NCI-H748 treated with DMSO at 0.1 percent for 48 hours (cell line): ENCODE measurements around the gene KHK.
"Not testable (repeated sequence)": the region's sequence is repeated elsewhere in the genome, so short reads cannot be mapped to it uniquely, and the experiment has no call there.

ENCODE experiments used
- DNase-seq: peaks from one replicate; lab custom pipeline; 2025; lab: John Stamatoyannopoulos, UW

Gene KHK

DNA sequence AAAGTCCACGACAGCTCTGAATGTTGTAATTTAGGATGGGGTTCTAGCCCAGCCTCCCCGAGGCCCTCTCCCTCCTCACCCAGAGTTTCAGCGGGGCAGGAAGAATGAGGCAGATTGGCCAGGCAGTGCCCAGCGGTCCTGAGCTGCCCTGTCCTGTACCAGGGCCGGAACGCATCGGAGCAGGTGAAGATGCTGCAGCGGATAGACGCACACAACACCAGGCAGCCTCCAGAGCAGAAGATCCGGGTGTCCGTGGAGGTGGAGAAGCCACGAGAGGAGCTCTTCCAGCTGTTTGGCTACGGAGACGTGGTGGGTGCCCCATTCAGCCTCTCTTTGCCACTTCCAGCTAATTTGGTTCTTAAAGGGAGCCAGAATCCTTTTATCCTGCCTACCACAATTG lies 10.8 kb downstream of the KHK start:
- DNase-seq: no peak

DNA sequence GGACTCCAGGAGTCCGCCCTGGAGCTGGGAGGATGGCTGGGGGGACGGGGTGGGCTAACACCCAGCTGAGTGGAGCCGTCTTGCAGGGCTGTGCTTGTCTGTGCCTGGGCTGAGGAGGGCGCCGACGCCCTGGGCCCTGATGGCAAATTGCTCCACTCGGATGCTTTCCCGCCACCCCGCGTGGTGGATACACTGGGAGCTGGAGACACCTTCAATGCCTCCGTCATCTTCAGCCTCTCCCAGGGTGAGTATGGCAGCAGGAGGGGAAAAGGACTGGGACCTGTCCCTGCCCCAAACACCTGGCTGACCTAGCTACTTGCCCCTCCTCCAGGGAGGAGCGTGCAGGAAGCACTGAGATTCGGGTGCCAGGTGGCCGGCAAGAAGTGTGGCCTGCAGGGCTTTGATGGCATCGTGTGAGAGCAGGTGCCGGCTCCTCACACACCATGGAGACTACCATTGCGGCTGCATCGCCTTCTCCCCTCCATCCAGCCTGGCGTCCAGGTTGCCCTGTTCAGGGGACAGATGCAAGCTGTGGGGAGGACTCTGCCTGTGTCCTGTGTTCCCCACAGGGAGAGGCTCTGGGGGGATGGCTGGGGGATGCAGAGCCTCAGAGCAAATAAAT lies 12.9 kb downstream of the KHK start:
- no peak for DNase-seq

DNA sequence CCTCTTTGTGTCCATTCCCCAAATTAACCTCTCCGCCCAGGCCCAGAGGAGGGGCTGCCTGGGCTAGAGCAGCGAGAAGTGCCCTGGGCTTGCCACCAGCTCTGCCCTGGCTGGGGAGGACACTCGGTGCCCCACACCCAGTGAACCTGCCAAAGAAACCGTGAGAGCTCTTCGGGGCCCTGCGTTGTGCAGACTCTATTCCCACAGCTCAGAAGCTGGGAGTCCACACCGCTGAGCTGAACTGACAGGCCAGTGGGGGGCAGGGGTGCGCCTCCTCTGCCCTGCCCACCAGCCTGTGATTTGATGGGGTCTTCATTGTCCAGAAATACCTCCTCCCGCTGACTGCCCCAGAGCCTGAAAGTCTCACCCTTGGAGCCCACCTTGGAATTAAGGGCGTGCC lies 13.5 kb downstream of the KHK start:
- DNase-seq: no peak

DNA sequence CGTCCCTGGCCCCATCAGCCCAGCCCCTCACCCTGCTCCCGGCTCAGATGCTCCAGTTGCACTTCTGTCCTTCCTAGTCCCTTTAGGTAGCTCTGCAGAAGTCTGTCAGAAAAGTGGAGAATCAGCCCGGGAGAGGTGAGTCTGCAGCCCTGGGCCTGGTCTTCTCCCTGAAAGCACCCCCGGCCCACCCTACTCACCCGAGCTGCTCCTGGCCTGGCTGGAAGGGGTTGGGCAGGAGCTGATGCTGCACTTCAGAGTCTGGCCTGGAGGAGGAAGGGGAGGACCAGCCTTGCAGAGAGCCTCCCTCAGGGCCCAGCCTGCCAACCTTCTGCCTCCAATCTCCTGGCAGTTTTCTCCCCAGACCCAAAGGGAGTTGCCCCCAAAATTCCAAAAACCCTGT lies 15.8 kb downstream of the KHK start:
- DNase-seq: no peak

DNA sequence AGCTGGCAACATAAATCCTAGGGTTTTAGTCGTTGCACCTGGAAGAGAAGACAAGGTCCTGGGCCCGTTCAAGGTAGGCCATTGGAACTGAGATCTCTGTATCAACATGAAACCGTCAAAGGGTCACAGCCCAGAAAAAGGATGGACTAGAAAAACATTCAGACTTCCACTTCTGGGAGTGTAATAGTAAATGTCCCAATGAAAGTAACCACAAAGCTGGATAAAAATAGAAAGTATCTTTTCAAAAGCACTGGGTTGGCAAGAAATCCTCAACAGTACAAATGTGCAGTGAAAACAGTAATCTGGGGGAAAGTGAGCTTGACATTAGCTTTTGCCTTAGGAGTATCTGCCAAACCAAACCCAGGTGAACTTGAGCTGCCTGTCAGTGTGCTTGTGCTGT lies 19.4 kb downstream of the KHK start:
- DNase-seq: no peak

DNA sequence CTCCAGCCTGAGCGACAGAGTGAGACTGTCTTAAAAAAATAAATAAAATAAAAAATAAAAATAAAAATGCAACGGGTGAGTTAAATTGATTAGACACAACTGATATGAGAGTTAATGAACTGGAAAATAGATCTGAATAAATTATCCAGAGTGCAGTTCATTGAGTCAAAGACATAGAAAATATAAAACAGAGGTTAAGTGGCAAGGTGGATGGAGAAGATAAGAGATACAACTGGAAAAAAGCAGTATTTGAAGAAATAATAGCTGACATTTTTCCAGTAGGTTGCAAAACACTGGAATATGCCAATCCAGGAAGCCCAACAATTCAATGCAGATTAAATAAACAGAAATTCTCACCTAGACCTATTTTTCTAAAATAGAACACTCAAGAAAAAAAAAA lies 21.6 kb downstream of the KHK start:
- no peak for DNase-seq

DNA sequence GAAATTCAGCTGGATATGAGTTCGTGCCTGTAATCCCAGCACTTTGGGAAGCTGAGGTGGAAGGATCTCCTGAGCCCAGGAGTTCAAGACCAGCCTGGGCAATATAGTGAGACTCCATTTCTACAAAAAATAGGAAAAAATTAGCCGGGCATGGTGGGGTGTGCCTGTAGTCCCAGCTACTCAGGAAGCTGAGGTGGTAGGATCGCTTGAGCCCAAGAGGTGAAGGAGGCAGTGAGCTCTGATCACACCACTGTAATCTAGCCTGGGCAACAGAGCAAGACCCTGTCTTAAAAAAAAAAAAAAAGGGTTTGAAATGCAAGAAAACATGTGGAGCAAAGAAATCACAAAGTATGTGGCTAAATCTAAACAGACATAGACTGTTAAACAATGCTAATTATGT lies 22.5 kb downstream of the KHK start:
- no peak for DNase-seq

DNA sequence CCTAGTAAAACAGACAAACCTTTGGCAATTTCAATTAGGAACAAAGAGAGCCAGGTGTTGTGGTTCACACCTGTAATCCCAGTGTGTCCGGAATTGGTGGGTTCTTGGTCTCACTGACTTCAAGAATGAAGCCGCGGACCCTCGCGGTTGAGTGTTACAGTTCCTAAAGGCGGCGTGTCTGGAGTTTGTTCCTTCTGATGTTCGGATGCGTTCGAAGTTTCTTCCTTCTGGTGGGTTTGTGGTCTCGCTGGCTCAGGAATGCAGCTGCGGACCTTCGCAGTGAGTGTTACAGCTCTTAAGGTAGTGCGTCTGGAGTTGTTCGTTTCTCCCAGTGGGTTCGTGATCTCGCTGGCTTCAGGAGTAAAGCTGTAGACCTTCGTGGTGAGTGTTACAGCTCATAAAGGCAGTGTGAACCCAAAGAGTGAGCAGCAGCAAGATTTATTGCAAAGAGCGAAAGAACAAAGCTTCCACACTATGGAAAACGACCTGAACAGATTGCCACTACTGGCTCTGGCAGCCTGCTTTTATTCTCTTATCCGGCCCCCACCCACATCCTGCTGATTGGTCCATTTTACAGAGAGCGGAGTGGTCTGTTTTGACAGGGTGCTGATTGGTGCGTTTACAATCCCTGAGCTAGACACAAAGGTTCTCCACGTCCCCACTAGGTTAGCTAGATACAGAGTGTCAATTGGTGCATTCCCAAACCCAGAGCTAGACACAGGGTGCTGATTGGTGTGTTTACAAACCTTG lies 24.2 kb downstream of the KHK start:
- DNase-seq: not testable (repeated sequence)

DNA sequence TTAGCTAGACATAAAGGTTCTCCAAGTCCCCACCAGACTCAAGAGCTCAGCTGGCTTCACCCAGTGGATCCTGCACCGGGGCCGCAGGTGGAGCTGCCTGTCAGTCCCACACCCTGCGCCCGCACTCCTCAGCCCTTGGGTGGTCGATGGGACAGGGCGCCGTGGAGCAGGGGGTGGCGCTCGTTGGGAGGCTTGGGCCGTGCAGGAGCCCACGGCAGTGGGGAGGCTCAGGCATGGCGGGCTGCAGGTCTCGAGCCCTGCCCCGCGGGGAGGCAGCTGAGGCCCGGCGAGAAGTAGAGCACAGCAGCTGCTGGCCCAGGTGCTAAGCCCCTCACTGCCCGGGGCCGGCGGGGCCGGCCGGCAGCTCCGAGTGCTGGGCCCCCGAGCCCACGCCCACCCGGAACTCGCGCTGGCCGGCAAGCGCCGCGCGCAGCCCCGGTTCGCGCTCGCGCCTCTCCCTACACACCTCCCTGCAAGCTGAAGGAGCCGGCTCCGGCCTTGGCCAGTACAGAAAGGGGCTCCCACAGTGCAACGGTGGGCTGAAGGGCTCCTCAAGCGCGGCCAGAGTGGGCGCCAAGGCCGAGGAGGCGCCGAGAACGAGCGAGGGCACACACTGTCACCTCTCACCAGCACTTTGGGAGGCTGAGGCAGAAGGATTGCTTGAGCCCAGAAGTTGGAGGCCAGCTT lies 25.0 kb downstream of the KHK start:
- DNase-seq: not testable (repeated sequence)

DNA sequence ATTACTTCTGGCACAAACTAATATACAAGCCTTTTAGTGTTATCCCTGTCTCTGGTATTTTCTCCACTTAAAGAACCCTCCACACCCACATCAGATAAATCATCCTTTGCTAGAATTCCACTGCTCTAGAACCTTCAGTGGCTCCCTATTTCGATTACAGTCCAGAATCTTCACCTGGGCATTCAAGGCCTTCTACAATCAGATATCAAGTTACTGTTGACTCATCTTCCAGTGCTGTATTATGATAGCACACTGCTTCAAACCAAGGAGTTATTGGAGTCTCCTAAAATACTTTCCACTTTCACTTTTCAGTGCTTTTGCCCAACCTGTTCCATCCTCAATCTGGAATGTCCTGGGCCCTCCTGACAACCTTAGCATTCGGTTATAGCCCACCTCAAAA lies 28.9 kb downstream of the KHK start:
- no peak for DNase-seq

DNA sequence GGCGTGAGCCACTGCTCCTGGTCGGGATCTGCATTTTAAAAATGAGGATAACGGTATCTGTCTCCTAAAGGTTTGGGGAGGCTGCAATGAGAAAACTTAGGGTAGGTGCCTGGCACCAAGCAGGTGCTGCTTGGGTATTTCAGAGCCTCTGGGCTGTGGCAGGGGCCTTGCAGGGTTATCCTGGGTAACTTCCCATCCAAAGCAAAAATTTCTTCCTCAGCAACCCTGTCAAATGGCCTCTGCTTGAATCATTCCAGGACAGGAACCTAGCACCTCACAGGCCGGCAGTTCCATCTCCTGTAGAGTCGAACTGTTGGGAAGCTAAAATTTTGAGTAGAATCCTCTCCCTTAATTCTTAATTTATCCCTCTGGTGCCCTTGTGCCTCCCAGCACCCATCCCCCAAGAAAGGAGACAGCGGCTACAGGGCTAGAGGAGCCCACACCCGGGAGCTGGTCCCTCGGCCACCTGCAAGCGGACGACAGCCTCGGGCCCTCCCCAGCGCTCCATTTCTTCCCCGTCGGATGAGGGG lies 31.5 kb downstream of the KHK start:
- no peak for DNase-seq

DNA sequence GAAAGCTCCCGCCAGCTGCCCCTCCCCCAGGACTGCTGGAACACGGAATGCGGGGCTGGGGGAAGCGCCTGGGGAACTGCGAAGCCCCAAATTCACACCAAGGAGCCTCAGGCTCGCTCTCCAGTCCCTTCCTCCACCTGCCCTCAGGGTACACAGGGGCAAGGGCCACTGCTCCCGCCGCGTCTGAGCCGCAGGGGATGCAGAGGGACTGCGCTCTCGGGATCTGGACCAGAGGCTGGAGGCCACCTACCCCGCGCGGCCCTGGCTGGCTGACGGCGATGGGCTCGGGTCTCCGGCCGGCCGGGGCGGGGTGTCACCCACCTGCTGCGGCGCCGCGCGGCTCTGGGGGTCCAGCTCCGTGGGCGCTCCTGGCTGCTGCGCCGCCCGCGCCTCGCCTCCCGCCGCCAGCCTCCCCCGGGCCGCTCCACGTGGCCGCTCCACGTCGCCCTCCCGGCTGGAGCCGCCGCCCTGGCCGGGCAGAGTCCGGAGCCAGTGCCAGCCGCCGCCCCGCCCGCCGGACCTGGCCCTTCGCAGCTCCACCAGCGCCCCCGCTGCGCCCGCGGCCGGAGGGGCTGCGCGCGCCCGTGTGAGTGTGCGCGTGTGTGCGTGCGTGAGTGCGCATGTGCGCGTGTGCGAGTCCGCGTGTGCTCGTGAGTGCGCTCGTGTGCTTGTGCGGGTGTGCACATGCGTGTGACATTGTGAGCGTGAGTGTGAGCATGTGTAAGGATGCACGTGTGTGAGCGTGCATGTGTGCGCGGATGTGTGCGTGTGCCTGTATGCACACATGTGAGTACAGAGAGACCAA lies 32.2 kb downstream of the KHK start, which contains the start of gene CGREF1:
TSS of gene CGREF1 (minus strand) at position 604 of the 805 bp plus-strand sequence. CDS start 14,762 bp downstream, outside the sequence.
- no peak for DNase-seq

DNA sequence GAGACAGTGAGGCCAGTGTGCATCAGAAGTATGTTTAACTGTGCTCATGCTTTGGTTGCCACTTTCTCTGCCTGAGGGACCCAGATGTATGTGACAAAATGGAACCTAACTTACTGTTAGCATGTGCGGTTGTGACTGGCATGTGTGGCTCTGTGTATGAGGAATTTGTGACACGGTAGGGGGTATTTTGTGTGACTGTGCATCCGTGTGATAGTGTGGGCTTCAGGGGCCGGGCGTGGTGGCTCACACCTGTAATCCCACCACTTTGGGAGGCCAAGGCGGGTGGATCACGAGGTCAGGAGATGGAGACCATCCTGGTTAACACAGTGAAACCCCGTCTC lies 32.7 kb downstream of the KHK start:
- DNase-seq: not testable (repeated sequence)

DNA sequence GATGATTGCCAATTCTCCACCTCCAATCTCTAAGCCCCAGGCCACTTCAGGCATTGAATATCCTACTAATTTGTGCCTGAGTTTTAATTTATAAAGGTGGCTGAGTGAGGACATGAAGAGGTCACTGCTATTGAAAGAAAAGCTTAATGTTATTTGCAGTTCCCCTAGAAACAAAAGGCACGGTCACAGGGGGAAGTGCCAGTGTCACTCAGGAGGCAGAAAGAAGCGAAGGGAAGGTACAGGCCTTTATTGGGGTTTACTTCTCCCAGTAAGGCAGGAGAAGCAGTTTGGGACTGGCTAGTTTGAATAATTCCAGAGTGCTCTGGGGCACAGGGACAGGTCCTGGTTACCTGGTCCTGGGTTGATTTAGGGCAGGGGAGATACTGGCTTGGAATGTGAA lies 35.3 kb downstream of the KHK start:
- DNase-seq: no peak

DNA sequence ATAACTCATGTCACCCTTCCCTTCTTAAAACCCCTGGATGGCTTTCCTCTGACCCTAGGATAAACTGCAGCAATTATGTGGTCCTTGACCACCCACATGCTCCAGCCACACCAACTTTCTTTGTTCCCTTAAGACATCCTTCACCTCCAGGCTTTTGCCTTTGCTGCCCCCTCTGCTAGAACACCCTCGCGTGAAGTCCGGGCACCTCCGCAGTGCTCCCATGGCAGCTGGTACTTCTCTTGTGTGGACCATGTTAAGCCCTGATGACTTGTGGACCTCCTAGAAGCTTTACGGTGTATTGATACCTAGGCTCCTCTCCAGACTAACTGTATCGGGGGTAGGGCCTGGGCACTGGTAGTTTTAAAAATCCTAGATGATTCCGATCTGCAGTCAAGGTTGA lies 36.2 kb downstream of the KHK start:
- DNase-seq: no peak

DNA sequence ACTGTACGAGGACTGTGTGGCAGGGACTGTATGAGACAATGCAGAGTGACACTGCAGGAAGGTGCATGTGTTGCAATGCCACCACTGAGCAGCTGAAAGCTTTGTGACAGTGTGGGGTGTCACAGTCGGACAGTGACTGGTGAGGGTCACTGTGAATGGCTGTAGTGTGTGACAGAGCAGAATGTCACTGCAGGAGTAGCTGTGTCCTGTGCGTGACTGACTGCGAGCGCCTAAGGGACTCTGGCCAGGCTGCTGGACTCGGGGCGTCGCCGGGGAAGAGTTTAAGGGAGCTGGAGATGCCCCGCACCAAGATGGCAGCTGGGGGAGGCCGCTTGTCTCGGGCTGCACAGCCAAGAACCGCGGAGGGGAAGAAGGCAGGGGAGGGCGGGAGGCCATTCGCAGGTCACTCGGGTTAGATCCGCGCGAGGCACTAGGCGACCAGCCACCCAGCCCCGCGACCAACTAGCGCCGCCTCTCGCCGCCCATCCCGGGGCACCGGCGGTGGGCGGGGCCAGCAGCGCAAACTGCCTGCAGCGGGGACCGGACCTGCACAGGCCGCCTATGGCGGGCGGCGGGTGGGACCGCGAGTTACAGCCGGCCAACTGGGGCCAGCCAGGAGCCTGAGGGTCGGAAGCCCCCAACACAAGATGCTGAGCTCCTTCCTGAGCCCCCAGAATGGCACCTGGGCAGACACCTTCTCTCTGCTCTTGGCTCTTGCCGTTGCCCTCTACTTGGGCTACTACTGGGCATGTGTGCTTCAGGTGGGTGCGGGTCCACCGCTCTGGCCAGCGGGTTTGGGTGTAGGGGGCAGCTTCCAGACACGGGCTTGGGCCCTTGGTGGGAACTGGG lies 37.0 kb downstream of the KHK start, which contains the start of gene ABHD1:
TSS of gene ABHD1 (plus strand) at position 514 of the 849 bp plus-strand sequence. CDS start at position 648, 134 bp downstream.
- DNase-seq: peak; percentile 9

DNA sequence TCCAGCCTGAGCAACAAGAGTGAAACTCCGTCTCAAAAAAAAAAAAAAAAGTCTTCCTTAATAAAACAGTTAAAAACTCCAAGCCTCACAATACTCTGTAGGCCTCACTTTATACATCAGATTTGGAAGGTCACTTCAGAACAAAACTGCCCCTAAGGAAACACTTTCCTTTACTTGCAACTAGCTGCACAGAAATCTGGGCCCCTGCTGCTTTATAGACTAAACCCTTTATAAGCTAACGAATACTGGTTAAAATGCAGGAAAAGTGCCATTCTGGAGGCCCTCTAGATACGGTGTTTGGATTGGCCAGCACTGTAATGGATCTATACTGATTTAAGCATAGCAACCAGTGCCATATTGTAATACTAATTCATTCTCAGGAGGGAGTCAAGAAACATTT lies 38.5 kb downstream of the KHK start:
- DNase-seq: no peak

DNA sequence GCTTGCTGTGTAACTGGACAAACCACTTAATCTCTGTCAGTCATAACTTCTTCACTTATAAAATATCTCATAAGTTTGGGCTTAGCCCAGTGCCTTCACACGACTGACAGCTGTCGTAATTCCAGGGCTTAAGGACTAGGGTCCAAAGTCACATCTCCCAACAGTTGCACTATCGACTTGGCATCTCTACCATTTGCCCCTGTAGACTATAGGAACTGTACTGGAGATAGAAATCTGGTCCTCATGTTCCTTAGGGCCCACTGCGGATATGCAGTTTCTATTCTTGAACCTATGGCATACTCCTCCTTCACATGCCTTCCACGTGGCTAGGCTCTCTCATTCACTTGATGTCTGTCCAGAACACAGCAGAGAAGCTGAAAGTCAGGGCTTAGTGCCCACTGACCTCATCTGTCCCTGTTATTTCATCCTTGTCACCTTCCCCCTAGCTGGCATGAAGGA lies 39.7 kb downstream of the KHK start:
- no peak for DNase-seq

DNA sequence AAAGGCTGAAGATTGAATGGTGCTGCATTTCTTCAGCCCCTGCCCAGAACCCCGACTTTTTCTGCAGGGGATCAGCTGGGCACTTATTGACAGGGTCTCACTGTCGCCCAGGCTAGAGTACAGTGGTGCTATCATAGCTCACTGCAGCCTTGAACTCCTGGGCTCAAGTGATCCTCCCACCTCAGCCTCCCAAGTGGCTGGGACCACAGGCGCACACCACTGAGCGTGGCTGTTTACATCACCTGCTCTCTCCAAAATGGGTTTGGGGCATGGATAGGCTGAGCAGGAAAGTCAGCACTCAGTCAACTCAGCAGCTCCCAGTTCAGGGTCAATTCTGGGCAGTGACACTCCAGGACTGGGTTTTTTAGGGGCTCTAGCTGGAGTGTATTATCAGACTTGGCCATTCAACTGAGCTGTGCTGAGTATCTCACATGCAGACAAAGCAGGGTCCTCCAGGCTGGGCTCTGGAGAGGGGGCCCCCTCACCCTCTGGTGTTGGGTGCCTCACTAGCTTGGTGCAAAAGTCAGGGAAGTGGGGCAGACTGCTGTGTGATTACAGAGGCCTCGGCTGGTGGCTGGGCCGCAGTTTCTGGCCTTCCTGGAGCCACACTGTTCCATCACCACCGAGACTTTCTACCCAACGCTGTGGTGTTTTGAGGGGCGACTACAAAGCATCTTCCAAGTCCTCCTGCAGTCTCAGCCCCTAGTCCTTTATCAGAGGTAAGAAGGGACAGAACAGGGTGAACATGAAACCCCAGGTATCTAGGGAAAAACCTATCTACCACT lies 41.5 kb downstream of the KHK start:
- no peak for DNase-seq
